GM12892 (cell line): ENCODE results near the gene ODF2.
"Not testable (repeated sequence)": the region's sequence is repeated elsewhere in the genome, so short reads cannot be mapped to it uniquely, and the experiment has no call there.

Source experiments
- DNase-seq: peaks from one replicate; pipeline ENCODE4 v3.0.0; 2011; ENCODE audit not compliant: insufficient read length
- FAIRE-seq: peaks from 2 replicates; lab custom pipeline; 2011; peaks lifted over from hg19 to GRCh38; lab: Jason Lieb, UNC
- POLR2A ChIP-seq: IDR thresholded peaks from 2 replicates; pipeline ENCODE4 v1.6.1; 2011; ENCODE audit warnings: low read depth, low read length, control low read depth
- POLR2AphosphoS5 ChIP-seq: IDR thresholded peaks from 2 replicates; pipeline ENCODE4 v1.6.1; 2011; ENCODE audit warnings: low read depth, low read length, control low read depth
- TAF1 ChIP-seq: IDR thresholded peaks from 2 replicates; pipeline ENCODE4 v1.6.1; 2011; ENCODE audit warnings: low read depth, mild to moderate bottlenecking, control low read depth, low read length, borderline replicate concordance

Gene ODF2

GRCh38 chr9:128494746-128495129 is 38.9 kb downstream of the ODF2 start:
- no peak for FAIRE-seq
- TF ChIP-seq POLR2A (no peak), POLR2AphosphoS5 (no peak), TAF1 (no peak)
- no peak for DNase-seq

- DNase-seq = no peak
- TF ChIP-seq POLR2A (no peak), POLR2AphosphoS5 (no peak), TAF1 (no peak)
- FAIRE-seq = no peak
Measured at GRCh38 chr9:128495296-128495695, 39.5 kb downstream of the ODF2 start.

- no peak for TF ChIP-seq POLR2AphosphoS5
- no peak for TF ChIP-seq TAF1
- no peak for TF ChIP-seq POLR2A
- DNase-seq (no peak), FAIRE-seq (no peak)
Measured at GRCh38 chr9:128495804-128496417, 40.1 kb downstream of the ODF2 start.

GRCh38 chr9:128497824-128498610 is 42.2 kb downstream of the ODF2 start:
- DNase-seq (no peak), FAIRE-seq (no peak)
- TF ChIP-seq TAF1 = no peak

- no peak for FAIRE-seq
Measured at GRCh38 chr9:128498911-128499310, 43.1 kb downstream of the ODF2 start.

GRCh38 chr9:128499920-128500319 is 44.1 kb downstream of the ODF2 start:
- no peak for FAIRE-seq
- no peak for TF ChIP-seq POLR2A
- TF ChIP-seq TAF1 = no peak
- no peak for TF ChIP-seq POLR2AphosphoS5
- no peak for DNase-seq

More at GRCh38 chr9:128498911-128499310, 43.1 kb downstream of the ODF2 start:
- DNase-seq = no peak
- TF ChIP-seq POLR2A (no peak), POLR2AphosphoS5 (no peak), TAF1 (no peak)

GRCh38 chr9:128503415-128503825 is 47.6 kb downstream of the ODF2 start:
- DNase-seq, FAIRE-seq: not testable (repeated sequence)

GRCh38 chr9:128503870-128504269 is 48.1 kb downstream of the ODF2 start:
- no peak for DNase-seq

GRCh38 chr9:128504485-128505413 is 48.9 kb downstream of the ODF2 start, which contains the start of gene GLE1:
GLE1 (plus strand) TSS chr9:128504719; CDS start chr9:128504806, 87 bp downstream.
- peak; percentile 97 for FAIRE-seq
- TF ChIP-seq TAF1 = 0 out of 2 replicates have a peak, but pooled peaks have one; percentile 16
- peak; percentile 83; the same call in 1 of the 2 replicates for TF ChIP-seq POLR2AphosphoS5
- TF ChIP-seq POLR2A = peak; percentile 84

More at GRCh38 chr9:128503870-128504269, 48.1 kb downstream of the ODF2 start:
- no peak for FAIRE-seq
- no peak for TF ChIP-seq POLR2AphosphoS5
- TF ChIP-seq POLR2A = no peak

GRCh38 chr9:128505414-128505765 is 49.6 kb downstream of the ODF2 start:
- TF ChIP-seq TAF1 (no peak), POLR2AphosphoS5 (no peak), POLR2A (no peak)
- no peak for FAIRE-seq
- DNase-seq = no peak

More at GRCh38 chr9:128504485-128505413, 48.9 kb downstream of the ODF2 start, which contains the start of gene GLE1:
- peak; percentile 97 for DNase-seq

GRCh38 chr9:128505906-128506305 is 50.1 kb downstream of the ODF2 start:
- not testable (repeated sequence) for DNase-seq, FAIRE-seq

GRCh38 chr9:128512820-128513219 is 57.0 kb downstream of the ODF2 start:
- FAIRE-seq (no peak), DNase-seq (no peak)
- TF ChIP-seq POLR2AphosphoS5 (no peak), TAF1 (no peak), POLR2A (no peak)

- TF ChIP-seq POLR2AphosphoS5 = no peak
- TF ChIP-seq TAF1 = no peak
- no peak for TF ChIP-seq POLR2A
- no peak for FAIRE-seq
- DNase-seq = no peak
Measured at GRCh38 chr9:128521956-128522355, 66.2 kb downstream of the ODF2 start.
